ENCODE measurements around the gene GNRHR.

GRCh38 chr4:67717586-67717985, 36.6 kb downstream of the GNRHR start:
- TF ChIP-seq CTCF (optimal IDR thresholded peaks at IDR 0.05 in 1 of 3, IDR thresholded peaks at IDR 0.05 in 1 of 3, conservative IDR thresholded peaks at IDR 0.05 in 1 of 3; ENCODE audit: extremely low read depth in 1 of 3, insufficient read depth in 2 of 3, low read length in 3 of 3), result no peak
- no peak for TF ChIP-seq EZH2 (IDR thresholded peaks at IDR 0.05; ENCODE audit: low read length)
